ENCODE results near the gene POLR2A. TPM values are rescaled to one million over a fixed set of nuclear protein-coding genes. Genes with fewer than 3 reads are reported as not detected.

Gene POLR2A
- polyA plus RNA-seq: 100 to 1,000 TPM in 1 of 4 donors, 10 to 100 TPM in 2, 1 to 10 TPM in 1; 10.0 to 104 (median 20.8) TPM
- long read RNA-seq, donor 1: 0 reads
- long read RNA-seq, donor 2, full-length matches to known transcripts: 1 of 13 reads
- long read RNA-seq, donor 2, partial matches to known transcripts: 12 of 13 reads
- long read RNA-seq, donor 2, other reads (novel, unspliced or antisense): 0 of 13 reads
- long read RNA-seq, donor 3, partial matches to known transcripts: 61 of 64 reads
- long read RNA-seq, donor 3, other reads (novel, unspliced or antisense): 0 of 64 reads
- long read RNA-seq, donor 4: 0 reads
- long read RNA-seq, donor 5, partial matches to known transcripts: 0 of 1 reads
- long read RNA-seq, donor 5, other reads (novel, unspliced or antisense): 0 of 1 reads
- long read RNA-seq, donor 6, full-length matches to known transcripts: 4 of 21 reads
- long read RNA-seq, donor 6, partial matches to known transcripts: 17 of 21 reads
- long read RNA-seq, donor 6, other reads (novel, unspliced or antisense): 0 of 21 reads
- long read RNA-seq, donor 7, full-length matches to known transcripts: 7 of 33 reads
- long read RNA-seq, donor 7, partial matches to known transcripts: 26 of 33 reads
- long read RNA-seq, donor 7, other reads (novel, unspliced or antisense): 0 of 33 reads
- long read RNA-seq, donor 8, full-length matches to known transcripts: 2 of 2 reads
- long read RNA-seq, donor 8, partial matches to known transcripts: 0 of 2 reads
- long read RNA-seq, donor 8, other reads (novel, unspliced or antisense): 0 of 2 reads
- long read RNA-seq, donor 9, full-length matches to known transcripts: 2 of 2 reads
- long read RNA-seq, donor 9, partial matches to known transcripts: 0 of 2 reads
- long read RNA-seq, donor 9, other reads (novel, unspliced or antisense): 0 of 2 reads
- long read RNA-seq, donor 10, full-length matches to known transcripts: 1 of 44 reads
- long read RNA-seq, donor 10, partial matches to known transcripts: 43 of 44 reads
- long read RNA-seq, donor 10, other reads (novel, unspliced or antisense): 0 of 44 reads

DNA sequence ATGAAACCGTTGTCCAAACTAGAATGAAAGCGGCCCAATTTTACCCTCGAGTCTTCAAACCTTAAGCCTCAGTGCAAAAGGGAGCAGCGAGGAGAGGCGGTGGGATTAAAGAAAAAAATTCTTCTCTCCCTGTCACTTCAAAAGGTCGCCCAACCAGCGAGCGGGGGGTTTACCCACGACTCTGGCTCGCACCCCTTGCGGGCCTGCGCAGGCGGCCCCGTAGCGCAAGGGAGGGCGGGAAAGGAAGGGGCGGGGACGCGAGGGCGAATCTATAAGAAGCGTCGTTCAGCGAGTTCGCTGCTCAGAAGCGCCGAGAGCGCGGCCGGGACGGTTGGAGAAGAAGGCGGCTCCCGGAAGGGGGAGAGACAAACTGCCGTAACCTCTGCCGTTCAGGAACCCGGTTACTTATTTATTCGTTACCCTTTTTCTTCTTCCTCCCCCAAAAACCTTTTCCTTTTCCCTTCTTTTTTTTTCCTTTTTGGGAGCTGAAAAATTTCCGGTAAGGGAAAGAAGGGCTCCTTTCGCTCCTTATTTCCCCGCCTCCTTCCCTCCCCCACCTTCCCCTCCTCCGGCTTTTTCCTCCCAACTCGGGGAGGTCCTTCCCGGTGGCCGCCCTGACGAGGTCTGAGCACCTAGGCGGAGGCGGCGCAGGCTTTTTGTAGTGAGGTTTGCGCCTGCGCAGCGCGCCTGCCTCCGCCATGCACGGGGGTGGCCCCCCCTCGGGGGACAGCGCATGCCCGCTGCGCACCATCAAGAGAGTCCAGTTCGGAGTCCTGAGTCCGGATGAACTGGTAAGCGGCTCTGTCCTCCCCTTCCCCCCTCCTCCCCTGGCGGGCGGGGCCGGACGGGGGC, at the start of gene POLR2A:
Gene POLR2A (plus strand): TSS at position 300 of the 852 bp plus-strand sequence.
- FAIRE-seq (no peak), DNase-seq (peak; percentile 98 to 99)
- H3K4me1 ChIP-seq (ENCODE audit: control insufficient read depth in 3 of 3, insufficient read depth in 2 of 3, low read depth in 1 of 3, low read length in 2 of 3): peaks cover 5 to 58% (median 8%) of the 10 kb centered on the region in 3 donors
- no peaks in the 10 kb centered on the region for H3K27me3 ChIP-seq (ENCODE audit: control insufficient read depth in 3 of 3, insufficient read depth in 3 of 3, low read length in 3 of 3)
- peak within 1 kb of the TSS; percentile 60 to 94 (median 83) for H3K4me3 ChIP-seq (ENCODE audit: low read depth in 1 of 3, low read length in 3 of 3)
- WGBS, 3 donors: 0 to 1% (median 0%) methylated on average over 49 to 64 of the region's 64 CpGs
- H3K27ac ChIP-seq (ENCODE audit: low read depth in 1 of 3, low read length in 2 of 3): peak within 1 kb of the TSS; percentile 87 to 100 (median 99)
- no peaks in the 10 kb centered on the region for H3K9me3 ChIP-seq (ENCODE audit: control insufficient read depth in 2 of 2, insufficient read depth in 1 of 2, low read depth in 1 of 2, low read length in 1 of 2)
- peaks cover 0 to 11% (median 0%) of the 10 kb centered on the region in 3 donors for H3K36me3 ChIP-seq (ENCODE audit: control insufficient read depth in 3 of 3, insufficient read depth in 2 of 3, low read depth in 1 of 3, low read length in 3 of 3)

DNA sequence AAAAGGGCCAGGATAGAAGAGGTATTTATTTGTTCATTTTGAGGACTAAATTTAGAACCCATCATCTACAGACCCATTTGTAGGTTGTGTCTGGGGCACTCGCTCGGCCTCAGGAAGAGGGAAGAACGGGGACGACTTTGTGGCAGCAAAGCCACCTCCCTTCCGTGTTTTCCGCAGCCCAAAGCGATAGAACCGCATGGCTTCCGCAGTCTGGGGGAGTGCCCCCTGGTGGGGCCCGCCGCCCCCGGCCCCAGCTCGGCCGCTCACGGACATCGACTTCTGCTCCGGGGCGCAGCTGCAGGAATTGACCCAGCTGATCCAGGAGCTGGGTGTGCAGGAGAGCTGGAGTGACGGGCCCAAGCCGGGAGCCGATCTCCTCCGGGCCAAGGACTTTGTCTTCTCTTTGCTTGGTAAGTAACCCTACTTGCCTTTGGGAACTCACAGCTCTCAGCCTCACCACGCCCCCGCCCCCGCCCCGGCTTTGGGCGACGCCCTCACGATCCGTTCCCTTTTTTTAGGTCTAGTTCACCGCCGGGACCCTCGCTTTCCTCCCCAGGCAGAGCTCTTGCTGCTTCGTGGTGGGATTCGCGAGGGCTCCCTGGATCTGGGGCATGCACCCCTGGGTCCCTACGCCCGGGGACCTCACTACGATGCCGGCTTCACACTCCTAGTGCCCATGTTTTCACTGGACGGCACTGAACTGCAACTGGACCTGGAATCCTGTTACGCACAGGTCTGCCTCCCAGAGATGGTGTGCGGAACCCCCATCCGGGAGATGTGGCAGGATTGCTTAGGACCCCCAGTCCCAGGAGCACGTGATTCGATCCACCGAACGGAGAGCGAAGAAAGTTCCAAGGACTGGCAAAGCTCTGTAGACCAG, 48.2 kb upstream of the POLR2A start:
- peak overlapping the region; percentile 79 to 93 (median 80) for H3K27ac ChIP-seq (ENCODE audit: low read depth in 1 of 3, low read length in 2 of 3)
- FAIRE-seq: no peak
- DNase-seq: peak; percentile 67 to 81
- H3K4me3 ChIP-seq (ENCODE audit: low read depth in 1 of 3, low read length in 3 of 3): peak overlapping the region; percentile 64 to 71 (median 65)
- H3K36me3 ChIP-seq (ENCODE audit: control insufficient read depth in 3 of 3, insufficient read depth in 2 of 3, low read depth in 1 of 3, low read length in 3 of 3): peaks cover 0 to 2% (median 0%) of the 10 kb centered on the region in 3 donors
- H3K9me3 ChIP-seq (ENCODE audit: control insufficient read depth in 2 of 2, insufficient read depth in 1 of 2, low read depth in 1 of 2, low read length in 1 of 2): no peaks in the 10 kb centered on the region
- H3K27me3 ChIP-seq (ENCODE audit: control insufficient read depth in 3 of 3, insufficient read depth in 3 of 3, low read length in 3 of 3): peaks cover 3 to 50% (median 6%) of the 10 kb centered on the region in 3 donors
- H3K4me1 ChIP-seq (ENCODE audit: control insufficient read depth in 3 of 3, insufficient read depth in 2 of 3, low read depth in 1 of 3, low read length in 2 of 3): peaks cover 0 to 41% (median 4%) of the 10 kb centered on the region in 3 donors
- 3 to 6% (median 6%) methylated on average over 47 to 49 of the region's 49 CpGs for WGBS, 3 donors

- peak; percentile 85 to 94 for DNase-seq
- Histone ChIP-seq H3K9me3 (ENCODE audit: control insufficient read depth in 2 of 2, insufficient read depth in 1 of 2, low read depth in 1 of 2, low read length in 1 of 2) (no peaks in the 10 kb centered on the region), H3K27me3 (ENCODE audit: control insufficient read depth in 3 of 3, insufficient read depth in 3 of 3, low read length in 3 of 3) (peaks cover 3 to 58% (median 6%) of the 10 kb centered on the region in 3 donors), H3K4me3 (ENCODE audit: low read depth in 1 of 3, low read length in 3 of 3) (peak overlapping the region in 2 of 3 donors; percentile 64 to 71), H3K36me3 (ENCODE audit: control insufficient read depth in 3 of 3, insufficient read depth in 2 of 3, low read depth in 1 of 3, low read length in 3 of 3) (peaks cover 0 to 2% (median 0%) of the 10 kb centered on the region in 3 donors), H3K4me1 (ENCODE audit: control insufficient read depth in 3 of 3, insufficient read depth in 2 of 3, low read depth in 1 of 3, low read length in 2 of 3) (peaks cover 0 to 41% (median 4%) of the 10 kb centered on the region in 3 donors), H3K27ac (ENCODE audit: low read depth in 1 of 3, low read length in 2 of 3) (peak overlapping the region; percentile 79 to 93 (median 83))
- 4 to 7% (median 6%) methylated on average over 87 to 92 of the region's 92 CpGs for WGBS, 3 donors
- FAIRE-seq: no peak
Measured at GRCh38 chr17:7436556-7437368, 47.4 kb upstream of the POLR2A start.

DNA sequence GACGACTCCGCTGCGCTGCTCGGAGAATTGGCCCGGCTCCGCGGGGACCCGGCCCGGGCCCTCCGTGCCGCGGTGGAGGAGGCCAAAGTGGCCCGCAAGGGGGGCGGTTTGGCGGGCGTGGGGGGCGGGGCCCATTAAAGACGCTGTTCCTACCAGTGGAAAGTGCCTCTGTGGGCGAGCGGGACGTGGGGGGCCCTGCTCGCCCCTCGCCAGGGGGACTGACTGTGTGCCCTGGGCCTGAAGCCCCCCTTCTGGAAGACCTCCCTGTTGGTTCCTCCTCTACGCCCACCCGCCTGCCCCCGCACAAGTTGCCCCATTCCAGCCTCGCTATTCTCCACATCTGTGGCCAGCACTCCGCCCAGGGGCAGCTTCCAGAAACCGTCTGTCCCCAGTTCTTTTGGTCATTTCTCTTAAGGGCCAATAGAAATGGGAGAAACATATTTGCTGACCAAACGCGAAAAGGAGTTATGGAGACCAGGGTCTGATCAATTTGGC, 46.8 kb upstream of the POLR2A start:
- DNase-seq (no peak), FAIRE-seq (no peak)
- H3K36me3 ChIP-seq (ENCODE audit: control insufficient read depth in 3 of 3, insufficient read depth in 2 of 3, low read depth in 1 of 3, low read length in 3 of 3): peaks cover 0 to 2% (median 0%) of the 10 kb centered on the region in 3 donors
- H3K9me3 ChIP-seq (ENCODE audit: control insufficient read depth in 2 of 2, insufficient read depth in 1 of 2, low read depth in 1 of 2, low read length in 1 of 2): no peaks in the 10 kb centered on the region
- H3K27me3 ChIP-seq (ENCODE audit: control insufficient read depth in 3 of 3, insufficient read depth in 3 of 3, low read length in 3 of 3): peaks cover 3 to 65% (median 6%) of the 10 kb centered on the region in 3 donors
- 32 to 42% (median 34%) methylated on average over 22 to 31 of the region's 31 CpGs for WGBS, 3 donors
- H3K27ac ChIP-seq (ENCODE audit: low read depth in 1 of 3, low read length in 2 of 3): no peak overlapping the region
- peak overlapping the region in 2 of 3 donors; percentile 28 to 71 for H3K4me3 ChIP-seq (ENCODE audit: low read depth in 1 of 3, low read length in 3 of 3)
- peaks cover 0 to 41% (median 4%) of the 10 kb centered on the region in 3 donors for H3K4me1 ChIP-seq (ENCODE audit: control insufficient read depth in 3 of 3, insufficient read depth in 2 of 3, low read depth in 1 of 3, low read length in 2 of 3)

DNA sequence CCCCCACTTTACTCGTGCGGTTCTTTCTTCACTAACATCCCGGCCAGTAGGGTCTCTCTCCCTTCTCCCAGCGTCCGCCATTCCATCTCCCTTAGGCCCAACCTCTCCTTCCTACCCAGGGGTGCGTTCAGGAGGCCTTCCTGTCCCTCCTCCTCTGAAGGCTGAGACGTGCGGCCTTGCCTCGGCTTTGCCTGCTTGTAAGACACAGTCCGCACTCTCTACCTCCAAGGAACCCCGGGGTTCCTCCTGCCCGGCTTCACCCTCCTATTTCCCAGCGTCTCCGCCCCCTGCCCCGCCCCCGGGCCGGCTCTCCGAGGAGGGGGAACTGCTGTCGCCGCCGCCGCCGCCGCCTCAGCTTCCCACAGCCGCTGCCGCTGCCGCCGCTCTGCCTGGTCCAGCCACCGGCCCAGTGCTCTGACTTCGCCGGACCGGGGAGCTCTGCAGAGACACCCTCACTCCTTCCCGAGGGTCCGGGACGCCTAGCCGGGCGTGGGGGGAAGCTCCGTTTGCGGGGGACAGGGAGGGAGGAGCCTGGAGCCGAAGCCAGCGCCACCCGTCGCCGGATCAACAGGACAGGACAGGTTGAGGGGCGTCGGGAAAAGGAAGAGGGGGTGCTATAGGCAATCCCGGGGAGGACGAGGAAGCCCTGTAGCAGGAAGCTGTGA, 46.1 kb upstream of the POLR2A start:
- Histone ChIP-seq H3K27ac (ENCODE audit: low read depth in 1 of 3, low read length in 2 of 3) (no peak overlapping the region), H3K4me1 (ENCODE audit: control insufficient read depth in 3 of 3, insufficient read depth in 2 of 3, low read depth in 1 of 3, low read length in 2 of 3) (peaks cover 0 to 41% (median 4%) of the 10 kb centered on the region in 3 donors), H3K36me3 (ENCODE audit: control insufficient read depth in 3 of 3, insufficient read depth in 2 of 3, low read depth in 1 of 3, low read length in 3 of 3) (peaks cover 0 to 2% (median 0%) of the 10 kb centered on the region in 3 donors), H3K4me3 (ENCODE audit: low read depth in 1 of 3, low read length in 3 of 3) (peak overlapping the region in 2 of 3 donors; percentile 28 to 31), H3K9me3 (ENCODE audit: control insufficient read depth in 2 of 2, insufficient read depth in 1 of 2, low read depth in 1 of 2, low read length in 1 of 2) (no peaks in the 10 kb centered on the region), H3K27me3 (ENCODE audit: control insufficient read depth in 3 of 3, insufficient read depth in 3 of 3, low read length in 3 of 3) (peaks cover 3 to 72% (median 10%) of the 10 kb centered on the region in 3 donors)
- FAIRE-seq (no peak), DNase-seq (peak; percentile 40 to 71)
- 14 to 17% (median 15%) methylated on average over 42 to 48 of the region's 48 CpGs for WGBS, 3 donors

DNA sequence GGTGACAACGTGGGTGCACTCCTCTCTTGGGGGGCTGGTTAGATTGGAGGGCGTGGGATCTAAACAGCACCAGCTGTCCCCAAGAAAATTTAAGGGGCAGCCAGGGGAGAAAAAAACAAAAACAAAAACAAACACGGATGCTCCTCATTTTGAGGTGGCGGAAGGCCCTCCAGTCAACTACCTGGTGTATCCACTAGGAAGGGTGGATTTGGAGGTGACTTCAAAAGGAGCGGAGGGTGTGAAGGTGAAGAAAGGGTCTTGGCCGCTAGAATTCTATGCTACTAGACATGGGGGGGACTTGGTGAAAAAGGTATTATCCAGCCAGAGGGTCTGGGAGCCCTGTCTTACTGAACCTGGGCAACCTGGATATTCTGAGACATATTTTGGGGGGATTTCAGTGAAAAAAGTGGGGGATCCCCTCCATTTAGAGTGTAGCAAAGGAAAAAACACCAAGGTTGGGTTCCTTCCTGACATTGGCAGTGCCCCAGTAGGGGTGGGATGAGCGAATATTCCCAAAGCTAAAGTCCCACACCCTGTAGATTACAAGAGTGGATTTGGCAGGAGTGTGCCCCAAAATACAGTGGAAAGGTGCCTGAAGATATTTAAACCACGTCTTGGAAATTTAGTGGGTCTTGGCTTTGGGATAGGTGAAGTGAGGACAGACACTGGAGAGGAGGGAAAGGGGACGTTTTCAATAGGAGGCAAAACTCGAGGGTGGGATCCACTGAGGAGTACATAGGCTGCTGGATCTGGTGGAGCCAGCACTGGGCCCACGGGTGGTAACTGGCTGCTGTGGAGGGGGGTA, 45.3 kb upstream of the POLR2A start:
- no peak for FAIRE-seq
- H3K27ac ChIP-seq (ENCODE audit: low read depth in 1 of 3, low read length in 2 of 3): no peak overlapping the region
- H3K9me3 ChIP-seq (ENCODE audit: control insufficient read depth in 2 of 2, insufficient read depth in 1 of 2, low read depth in 1 of 2, low read length in 1 of 2): no peaks in the 10 kb centered on the region
- H3K36me3 ChIP-seq (ENCODE audit: control insufficient read depth in 3 of 3, insufficient read depth in 2 of 3, low read depth in 1 of 3, low read length in 3 of 3): peaks cover 0 to 2% (median 0%) of the 10 kb centered on the region in 3 donors
- H3K27me3 ChIP-seq (ENCODE audit: control insufficient read depth in 3 of 3, insufficient read depth in 3 of 3, low read length in 3 of 3): peaks cover 3 to 79% (median 10%) of the 10 kb centered on the region in 3 donors
- H3K4me3 ChIP-seq (ENCODE audit: low read depth in 1 of 3, low read length in 3 of 3): peak overlapping the region in 1 of 3 donors; percentile 28
- peaks cover 0 to 41% (median 4%) of the 10 kb centered on the region in 3 donors for H3K4me1 ChIP-seq (ENCODE audit: control insufficient read depth in 3 of 3, insufficient read depth in 2 of 3, low read depth in 1 of 3, low read length in 2 of 3)
- WGBS, 3 donors: 43 to 50% (median 45%) methylated on average over 11 of the region's 11 CpGs
- DNase-seq: no peak

Measured in small intestine (tissue), 16 donors.